GM15510 (cell line): ENCODE data around the gene TSPAN4.

Source experiments
- POLR2A ChIP-seq: IDR thresholded peaks from 3 replicates; pipeline ENCODE4 v1.6.1; 2011; ENCODE audit warnings: borderline replicate concordance; ENCODE audit not compliant: insufficient read length; ENCODE audit errors: extremely low read depth

TSPAN4 gene

DNA sequence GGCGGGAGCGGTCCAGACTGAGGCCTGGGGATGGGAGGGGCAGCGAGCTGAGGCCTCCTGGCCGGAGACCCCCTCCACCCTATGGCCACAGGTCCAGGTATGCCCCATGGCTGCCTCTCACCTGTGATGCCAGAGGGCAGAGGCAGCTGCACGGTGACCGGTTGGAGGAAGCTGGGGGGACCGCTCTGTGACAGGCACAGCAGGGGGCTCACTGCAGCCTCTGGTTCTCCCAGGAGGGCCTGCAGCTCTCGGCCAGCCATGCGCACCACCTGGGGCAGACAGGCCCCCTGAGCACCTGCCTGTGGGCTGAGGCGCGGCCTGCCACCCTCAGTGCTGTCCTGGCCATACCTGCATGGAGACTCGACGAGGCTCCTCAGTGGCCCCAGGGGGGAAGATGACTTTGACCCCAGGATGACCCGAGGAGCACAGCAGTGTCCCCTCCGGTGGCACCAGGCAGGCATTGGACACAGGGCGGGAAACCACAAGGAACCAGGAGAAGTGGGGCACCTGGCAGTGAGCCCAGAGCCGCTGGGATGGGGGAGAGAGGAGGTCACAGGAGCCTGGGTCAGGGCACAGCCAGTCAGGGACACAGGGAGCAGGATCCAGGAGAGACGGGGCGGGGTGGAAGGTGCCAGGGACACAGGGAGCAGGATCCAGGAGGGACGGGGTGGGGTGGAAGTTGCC, 41.4 kb upstream of the TSPAN4 start:
- TF ChIP-seq POLR2A, result no peak

DNA sequence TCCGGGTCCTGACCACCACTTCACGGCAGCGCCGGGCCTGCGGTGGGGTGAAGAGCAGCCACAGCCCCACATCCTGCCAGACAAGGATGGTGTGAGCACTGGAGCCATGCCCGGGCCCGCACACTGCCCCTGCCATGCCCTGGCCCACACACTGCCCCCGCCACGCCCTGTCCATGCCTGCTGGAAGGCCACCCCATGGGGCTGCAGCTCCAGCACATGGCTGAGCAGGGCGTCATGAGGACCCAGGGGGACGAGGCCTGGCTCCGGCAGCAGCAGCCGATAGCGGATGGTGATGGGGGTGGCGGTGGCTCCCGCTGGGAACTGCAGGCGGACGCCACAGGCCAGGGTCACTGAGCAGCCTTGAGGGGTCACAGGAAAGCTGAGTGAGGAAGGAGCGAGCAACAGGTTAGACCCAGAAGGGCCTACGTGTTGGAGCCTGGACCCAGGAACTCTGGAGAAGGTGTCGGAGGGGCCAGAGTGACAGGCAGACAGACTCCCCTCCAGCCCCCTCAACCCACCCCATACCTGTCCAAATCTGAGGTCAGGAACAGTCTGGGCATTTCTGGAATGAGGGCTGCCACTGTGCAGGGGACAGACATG, 40.5 kb upstream of the TSPAN4 start:
- no peak for TF ChIP-seq POLR2A

- TF ChIP-seq POLR2A, result no peak
Observed at GRCh38 chr11:802693-803466, 39.8 kb upstream of the TSPAN4 start.

DNA sequence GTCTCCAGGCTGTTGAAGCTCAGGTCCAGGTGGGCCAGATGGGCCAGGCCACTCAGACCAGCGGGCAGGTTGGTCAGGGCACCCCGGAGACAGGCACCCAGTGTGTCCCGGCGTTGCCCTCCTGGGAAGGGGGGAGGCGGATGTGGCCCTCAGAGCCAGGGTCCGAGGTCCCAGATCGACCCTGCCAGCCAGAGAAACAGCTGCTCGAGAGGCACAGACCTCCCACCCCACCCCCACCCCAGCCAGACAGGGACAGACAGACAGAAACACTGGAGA, 39.2 kb upstream of the TSPAN4 start:
- no peak for TF ChIP-seq POLR2A

DNA sequence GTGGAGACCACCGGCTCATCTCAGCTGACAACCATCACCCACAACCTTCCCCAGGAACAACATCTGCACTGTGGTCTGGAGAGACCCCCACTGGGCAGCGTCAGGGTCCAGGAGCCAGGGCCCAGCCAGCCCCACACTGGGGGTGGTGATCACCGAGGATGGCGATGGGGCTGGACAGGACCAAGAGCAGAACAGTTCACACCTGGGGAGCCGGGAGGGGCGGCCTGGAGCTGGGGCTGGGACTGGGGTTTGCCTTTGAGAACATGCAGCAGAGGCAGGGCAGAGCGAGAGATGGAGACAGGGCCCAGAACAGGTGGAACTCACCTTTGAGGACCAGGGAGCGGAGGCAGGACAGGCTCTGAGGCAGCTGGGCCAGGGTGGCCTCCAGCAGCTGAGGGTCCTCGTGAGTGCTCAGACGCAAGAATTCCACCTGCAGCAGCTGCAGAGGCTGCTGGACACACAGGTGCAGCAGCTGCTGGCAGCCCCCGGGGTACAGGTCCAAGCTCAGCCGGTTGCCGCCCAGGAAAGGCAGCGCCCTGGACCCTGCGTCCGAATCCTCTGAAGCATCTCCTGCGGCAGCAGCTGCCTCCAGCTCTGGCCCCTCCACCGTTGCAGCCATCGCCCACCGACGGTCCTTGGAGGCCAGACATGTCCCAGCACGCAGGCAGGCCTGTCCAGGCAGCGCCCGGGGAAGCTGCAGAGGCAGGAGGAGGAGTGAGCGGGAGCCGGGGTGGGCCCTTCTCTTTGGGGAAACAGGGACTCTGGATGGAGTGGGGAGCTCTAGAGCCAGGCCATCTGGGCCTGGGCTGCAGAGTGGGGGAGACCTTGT, 38.7 kb upstream of the TSPAN4 start:
- no peak for TF ChIP-seq POLR2A

DNA sequence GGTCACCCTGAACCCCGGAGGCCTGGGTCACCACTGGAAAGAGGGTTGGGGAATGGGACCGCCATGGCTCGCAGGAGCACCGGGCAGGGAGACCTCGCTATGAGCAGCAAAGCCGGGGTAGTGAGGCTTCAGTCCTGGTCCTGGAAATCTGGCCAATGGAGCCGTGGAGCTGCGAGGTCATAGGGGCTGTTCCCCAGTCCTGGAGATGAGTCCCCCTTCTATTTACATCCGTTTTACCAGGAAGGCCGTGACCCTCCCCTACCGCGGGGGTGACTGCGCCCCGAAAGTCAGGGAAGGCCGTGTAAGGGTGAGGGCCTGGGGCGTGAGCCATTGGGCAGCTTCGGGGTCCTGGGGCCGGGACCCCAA, 38.1 kb upstream of the TSPAN4 start:
- TF ChIP-seq POLR2A, result no peak

DNA sequence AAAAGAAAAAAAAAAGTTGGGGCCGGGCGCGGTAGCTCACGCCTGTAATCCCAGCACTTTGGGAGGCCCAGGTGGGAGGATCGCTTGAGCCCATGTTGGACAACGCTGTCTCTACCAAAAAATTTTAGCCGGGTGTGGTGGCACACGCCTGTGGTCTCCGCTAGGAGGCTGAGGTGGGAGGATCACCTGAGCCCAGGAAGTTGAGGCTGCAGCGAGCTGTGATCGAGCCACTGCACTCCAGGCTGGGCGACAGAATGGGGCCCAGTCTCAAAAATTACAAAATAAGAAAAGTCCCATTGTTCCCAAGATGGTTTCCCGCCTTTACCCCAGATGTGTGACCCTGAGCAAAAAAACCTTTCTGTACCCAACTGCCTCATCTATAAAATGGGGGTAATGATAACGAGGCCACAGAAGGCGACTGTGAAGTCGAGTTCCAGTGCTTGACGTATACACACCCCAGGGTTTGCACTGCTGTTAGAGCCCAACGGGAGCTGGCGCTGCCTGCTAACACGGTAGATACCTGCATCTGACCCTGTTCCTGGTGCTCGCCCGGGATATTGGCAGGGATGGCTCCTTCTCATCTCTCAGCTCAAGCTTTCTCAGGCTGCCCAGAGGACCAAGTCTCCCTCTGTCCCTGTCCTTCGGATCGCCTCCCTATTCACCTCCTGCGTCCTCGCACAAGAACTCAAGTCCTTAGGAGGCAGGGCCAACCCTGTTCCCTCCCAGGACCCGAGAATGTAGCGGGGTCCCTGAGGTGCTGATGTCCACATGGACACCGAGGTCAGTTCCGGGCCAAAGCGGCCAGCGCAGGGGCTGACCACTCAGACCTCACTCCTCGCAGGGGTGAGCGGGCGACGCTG, 34.0 kb upstream of the TSPAN4 start:
- TF ChIP-seq POLR2A, result no peak

DNA sequence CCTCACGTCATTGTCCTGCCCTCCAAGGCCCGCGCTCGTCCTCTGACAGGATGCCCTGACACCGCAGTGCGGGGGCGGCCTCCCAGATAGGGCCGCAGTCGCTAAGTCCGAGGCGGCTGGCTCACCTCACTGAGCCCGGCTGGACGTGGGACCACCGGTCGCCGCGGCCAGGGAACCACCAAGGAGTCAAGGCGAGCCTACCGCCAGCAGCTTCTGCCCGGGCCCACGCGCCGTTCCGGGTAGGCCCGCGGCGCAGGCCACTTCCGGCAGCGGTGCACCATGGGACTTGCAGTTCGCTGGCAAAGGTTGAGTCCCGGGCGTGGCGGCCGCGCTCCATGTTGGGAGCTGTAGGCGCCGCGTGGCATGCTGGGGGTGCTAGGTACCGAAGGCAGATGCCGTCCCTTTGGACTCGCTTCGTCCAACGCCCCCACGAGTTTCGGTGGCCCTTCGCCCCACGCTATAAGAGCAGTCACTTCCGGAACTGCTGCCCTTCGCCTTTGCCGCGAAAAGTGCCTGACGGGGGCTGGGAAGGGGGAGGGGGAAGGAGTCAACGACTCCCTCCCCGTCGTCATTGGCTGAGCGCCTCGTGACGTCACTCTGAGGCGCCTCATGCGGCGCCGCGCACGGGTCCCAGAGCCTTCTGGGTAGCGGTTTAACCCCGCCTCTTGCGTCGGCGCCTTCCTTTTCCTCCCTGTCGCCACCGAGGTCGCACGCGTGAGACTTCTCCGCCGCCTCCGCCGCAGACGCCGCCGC, 33.2 kb upstream of the TSPAN4 start, which contains the start of gene RPLP2:
Gene RPLP2 (plus strand): TSS at position 681 of the 753 bp plus-strand sequence. CDS start 268 bp downstream, outside the sequence.
- TF ChIP-seq POLR2A, result peak; percentile 91

DNA sequence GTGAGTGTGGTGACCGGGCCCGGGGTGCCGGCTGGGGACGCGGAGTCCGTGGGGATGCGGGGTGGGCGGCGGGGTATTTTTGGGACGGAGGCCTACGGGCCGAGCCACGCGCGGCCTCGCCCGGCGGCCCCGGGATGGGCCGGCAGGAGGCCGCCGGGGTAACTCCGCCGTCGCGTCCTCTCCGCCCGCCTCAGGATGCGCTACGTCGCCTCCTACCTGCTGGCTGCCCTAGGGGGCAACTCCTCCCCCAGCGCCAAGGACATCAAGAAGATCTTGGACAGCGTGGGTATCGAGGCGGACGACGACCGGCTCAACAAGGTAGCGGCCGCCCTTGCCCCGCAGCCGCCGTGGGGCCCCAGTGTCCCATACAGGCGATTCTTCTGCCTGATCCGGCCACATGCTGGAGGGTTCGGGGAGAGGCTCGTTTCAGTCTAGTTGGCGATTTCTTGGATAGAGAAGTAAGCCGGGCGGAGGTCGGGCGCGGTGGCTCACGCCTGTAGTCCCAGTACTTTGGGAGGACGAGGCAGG, 32.5 kb upstream of the TSPAN4 start:
- no peak for TF ChIP-seq POLR2A

- TF ChIP-seq POLR2A, result no peak
Observed at GRCh38 chr11:811446-812245, 31.0 kb upstream of the TSPAN4 start.

GRCh38 chr11:812390-812789, 30.3 kb upstream of the TSPAN4 start:
- no peak for TF ChIP-seq POLR2A

- TF ChIP-seq POLR2A, result no peak
Observed at GRCh38 chr11:813072-813455, 29.6 kb upstream of the TSPAN4 start.
